Peyer's patch (tissue), 4 donors: ENCODE data around the gene SLC29A2.

ENCODE experiments used
- POLR2A ChIP-seq, 2 donors: fragments of 450-650 bp; IDR thresholded peaks; one replicate each; pipeline ENCODE4 v1.5.1; 2017; ENCODE audit warnings: antibody characterized with exemption in 2 of 2, mild to moderate bottlenecking in 2 of 2, moderate library complexity in 2 of 2
- TF ChIP-seq, protein P1 (sequence below), 6 experiments: fragments of 450-650 bp in 4 of 6; fragments of 200-600 bp in 2 of 6; sonication (generic) in 1 of 6; IDR thresholded peaks; one replicate each; pipeline ENCODE4 v1.5.1; 2017 to 2019; ENCODE audit warnings: antibody characterized with exemption in 6 of 6, mild to moderate bottlenecking in 3 of 6, moderate library complexity in 1 of 6

DNA sequence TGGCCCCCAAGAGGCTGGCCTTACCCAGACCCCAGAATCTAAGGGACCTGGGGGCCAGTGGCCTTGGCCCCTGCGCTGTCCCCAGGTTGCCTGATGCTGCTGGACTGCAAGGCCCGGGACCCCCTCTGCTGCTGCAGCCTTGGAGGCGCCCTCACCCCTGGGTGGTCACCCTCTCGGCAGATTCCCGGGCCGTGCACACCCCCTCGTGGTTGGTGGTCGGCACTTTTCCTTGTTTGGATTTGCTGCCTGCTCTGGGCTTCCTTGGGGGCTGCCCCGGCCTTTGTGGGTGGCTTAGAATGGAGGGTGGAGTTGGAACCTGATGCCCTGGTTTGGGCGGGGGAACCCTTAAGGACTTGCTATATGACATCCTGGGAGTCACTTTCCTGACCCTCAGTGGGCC is 40.6 kb downstream of the SLC29A2 start:
- TF ChIP-seq, protein P1, sequence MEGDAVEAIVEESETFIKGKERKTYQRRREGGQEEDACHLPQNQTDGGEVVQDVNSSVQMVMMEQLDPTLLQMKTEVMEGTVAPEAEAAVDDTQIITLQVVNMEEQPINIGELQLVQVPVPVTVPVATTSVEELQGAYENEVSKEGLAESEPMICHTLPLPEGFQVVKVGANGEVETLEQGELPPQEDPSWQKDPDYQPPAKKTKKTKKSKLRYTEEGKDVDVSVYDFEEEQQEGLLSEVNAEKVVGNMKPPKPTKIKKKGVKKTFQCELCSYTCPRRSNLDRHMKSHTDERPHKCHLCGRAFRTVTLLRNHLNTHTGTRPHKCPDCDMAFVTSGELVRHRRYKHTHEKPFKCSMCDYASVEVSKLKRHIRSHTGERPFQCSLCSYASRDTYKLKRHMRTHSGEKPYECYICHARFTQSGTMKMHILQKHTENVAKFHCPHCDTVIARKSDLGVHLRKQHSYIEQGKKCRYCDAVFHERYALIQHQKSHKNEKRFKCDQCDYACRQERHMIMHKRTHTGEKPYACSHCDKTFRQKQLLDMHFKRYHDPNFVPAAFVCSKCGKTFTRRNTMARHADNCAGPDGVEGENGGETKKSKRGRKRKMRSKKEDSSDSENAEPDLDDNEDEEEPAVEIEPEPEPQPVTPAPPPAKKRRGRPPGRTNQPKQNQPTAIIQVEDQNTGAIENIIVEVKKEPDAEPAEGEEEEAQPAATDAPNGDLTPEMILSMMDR (IDR thresholded peaks at IDR 0.05) = no peak
- no peak for TF ChIP-seq POLR2A (IDR thresholded peaks at IDR 0.05)
